Stimulated activated CD8-positive, alpha-beta memory T cell treated with anti-CD3 and anti-CD28 coated beads, Interleukin-2, amount 100 ng/mL, for 1 hour (primary cell): ENCODE results near the gene DVL2.

Source experiments
- DNase-seq, 2 donors: peaks; one replicate each; pipeline ENCODE4 v3.0.0-alpha.2; 2020; ENCODE audit warnings: low read depth in 2 of 2

Gene DVL2

GRCh38 chr17:7234083-7234951 is at the start of gene DVL2:
TSS of gene DVL2 (minus strand) at chr17:7234517. CDS start at chr17:7234262, 255 bp downstream.
- DNase-seq = peak; percentile 87 to 90

DNA sequence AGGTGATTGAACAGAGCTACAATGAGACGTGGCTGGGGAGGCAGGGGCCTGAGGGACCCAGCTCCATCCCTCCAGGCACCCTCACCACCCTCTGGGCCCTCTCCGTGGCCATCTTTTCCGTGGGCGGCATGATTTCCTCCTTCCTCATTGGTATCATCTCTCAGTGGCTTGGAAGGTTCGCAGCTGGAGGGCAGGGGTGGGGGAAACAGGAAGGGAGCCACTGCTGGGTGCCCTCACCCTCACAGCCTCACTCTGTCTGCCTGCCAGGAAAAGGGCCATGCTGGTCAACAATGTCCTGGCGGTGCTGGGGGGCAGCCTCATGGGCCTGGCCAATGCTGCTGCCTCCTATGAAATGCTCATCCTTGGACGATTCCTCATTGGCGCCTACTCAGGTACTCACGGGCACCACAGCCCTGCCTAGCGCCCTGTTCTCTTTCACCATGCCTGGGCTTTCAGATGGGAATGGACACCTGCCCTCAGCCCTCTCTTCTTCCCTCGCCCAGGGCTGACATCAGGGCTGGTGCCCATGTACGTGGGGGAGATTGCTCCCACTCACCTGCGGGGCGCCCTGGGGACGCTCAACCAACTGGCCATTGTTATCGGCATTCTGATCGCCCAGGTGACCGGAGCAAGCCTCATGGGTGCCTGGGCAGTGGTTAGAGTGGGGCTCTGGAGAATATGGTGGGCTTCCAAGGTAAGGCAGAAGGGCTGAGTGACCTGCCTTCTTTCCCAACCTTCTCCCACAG is 49.3 kb upstream of the DVL2 start:
- no peak for DNase-seq

- DNase-seq = no peak
Measured at GRCh38 chr17:7282752-7283321, 48.5 kb upstream of the DVL2 start.

- DNase-seq = no peak
Measured at GRCh38 chr17:7281953-7282751, 47.8 kb upstream of the DVL2 start.

- DNase-seq = peak; percentile 55 to 72
Measured at GRCh38 chr17:7281074-7281952, 47.0 kb upstream of the DVL2 start, which contains the start of gene SLC2A4. TSS of gene SLC2A4 (plus strand) at chr17:7281718. CDS start at chr17:7281935, 217 bp downstream.

DNA sequence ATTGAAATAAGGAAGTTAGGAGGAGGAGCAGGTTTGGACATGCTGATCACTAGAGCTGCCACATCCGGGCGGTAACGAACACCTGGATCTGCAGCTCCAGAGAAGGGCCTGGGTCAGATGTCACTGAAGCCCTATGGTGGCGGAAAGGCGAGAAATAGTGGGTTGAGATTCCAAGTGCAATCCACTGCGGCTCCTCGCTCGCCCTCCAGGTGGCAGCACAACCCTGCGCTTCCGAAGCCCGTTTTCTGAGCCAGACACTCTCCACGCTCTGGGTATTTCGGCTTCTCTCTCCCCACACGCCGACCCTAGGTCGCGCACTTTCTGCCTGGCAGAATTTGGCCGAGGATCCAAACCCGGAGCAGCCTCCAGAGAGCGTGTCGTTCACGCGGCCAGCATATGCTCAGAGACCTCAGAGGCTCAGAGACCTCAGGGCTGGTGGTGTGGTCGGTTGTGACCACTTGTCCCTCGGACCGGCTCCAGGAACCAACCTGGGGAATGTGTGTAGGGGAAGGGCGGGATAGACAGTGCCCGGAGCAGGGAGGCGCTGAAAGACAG is 46.3 kb upstream of the DVL2 start:
- peak; percentile 69 to 75 for DNase-seq

- no peak for DNase-seq
Measured at GRCh38 chr17:7279448-7279847, 45.1 kb upstream of the DVL2 start.

GRCh38 chr17:7266784-7267183 is 32.5 kb upstream of the DVL2 start:
- no peak for DNase-seq

DNA sequence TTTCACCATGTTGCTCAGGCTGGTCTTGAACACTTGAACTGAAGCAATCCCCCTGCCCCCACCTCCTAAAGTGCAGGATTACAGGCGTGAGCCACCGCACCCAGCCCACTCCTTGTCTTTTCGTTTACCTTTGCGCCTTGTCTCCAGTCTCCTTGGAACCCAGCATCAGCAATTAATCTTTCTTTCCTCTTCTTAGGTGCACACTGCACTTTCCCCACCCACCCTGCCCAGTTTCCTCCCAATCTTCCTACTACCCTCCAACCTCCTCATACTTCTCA is 29.4 kb upstream of the DVL2 start:
- no peak for DNase-seq

- no peak for DNase-seq
Measured at GRCh38 chr17:7262935-7263800, 28.9 kb upstream of the DVL2 start.

GRCh38 chr17:7262192-7262934 is 28.0 kb upstream of the DVL2 start, which contains the start of gene CLDN7:
TSS of gene CLDN7 (minus strand) at chr17:7262478. CDS start at chr17:7262043, 435 bp downstream.
- DNase-seq = no peak

DNA sequence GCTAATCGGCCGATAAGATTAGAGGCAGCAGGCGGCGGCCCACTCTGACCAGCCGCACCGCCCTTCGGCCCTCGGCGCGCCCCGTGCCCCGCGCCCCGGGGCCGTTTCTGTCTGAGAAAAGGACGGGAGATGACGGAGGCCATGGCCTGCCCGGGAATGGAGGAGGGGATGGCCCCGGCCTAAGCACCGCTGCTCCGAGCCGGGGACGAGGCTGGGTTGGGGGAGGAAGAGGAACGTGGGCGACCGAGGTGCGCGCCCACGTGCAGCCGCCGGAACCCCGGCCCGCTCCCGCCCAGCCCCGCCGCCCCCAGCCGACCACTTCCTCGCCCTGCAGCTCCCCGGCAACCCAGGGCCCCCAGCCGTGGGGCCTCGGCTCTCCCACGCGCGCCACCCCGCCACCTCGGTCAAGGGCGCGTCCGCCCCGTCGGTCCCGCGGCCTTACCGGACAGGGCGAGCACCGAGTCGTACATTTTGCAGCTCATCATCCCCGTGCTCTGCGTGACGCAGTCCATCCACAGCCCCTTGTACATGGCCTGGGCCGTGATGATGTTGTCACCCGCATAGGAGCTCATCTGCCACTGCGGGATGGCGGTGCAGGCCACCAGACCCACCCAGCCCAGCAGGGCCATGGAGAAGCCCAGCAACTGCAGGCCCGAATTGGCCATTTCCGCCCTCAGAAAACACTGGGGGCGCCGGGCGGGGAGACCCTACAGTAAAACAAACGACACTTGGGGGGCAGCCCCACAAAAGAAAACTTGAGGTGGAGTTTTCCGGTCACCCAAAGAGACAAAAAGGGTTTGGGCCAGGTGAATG is 27.3 kb upstream of the DVL2 start:
- no peak for DNase-seq

GRCh38 chr17:7260651-7261378 is 26.5 kb upstream of the DVL2 start:
- no peak for DNase-seq

- no peak for DNase-seq
Measured at GRCh38 chr17:7260151-7260550, 25.8 kb upstream of the DVL2 start.

- DNase-seq = no peak
Measured at GRCh38 chr17:7259555-7259889, 25.2 kb upstream of the DVL2 start.

GRCh38 chr17:7258731-7259554 is 24.6 kb upstream of the DVL2 start:
- DNase-seq = no peak
